Ovary (tissue), 3 donors: ENCODE measurements around the gene FGF5.

Source experiments
- CTCF ChIP-seq, 3 donors: fragments of 450-650 bp in 2 of 3; fragments of 200-600 bp in 1 of 3; IDR thresholded peaks; one replicate each; pipeline versions ENCODE4 v1.5.1 to v1.8.0; 2016 to 2022; ENCODE audit warnings: antibody characterized with exemption in 3 of 3, mild to moderate bottlenecking in 1 of 3
- POLR2A ChIP-seq: fragments of 450-650 bp; IDR thresholded peaks from one replicate; pipeline ENCODE4 v1.6.1; 2017; ENCODE audit warnings: antibody characterized with exemption, mild to moderate bottlenecking, moderate library complexity
- donor health status: DM: no; HTN: no; CAD: no.

GRCh38 chr4:80312124-80312523, 45.7 kb downstream of the FGF5 start:
- TF ChIP-seq POLR2A, result no peak
- TF ChIP-seq CTCF (IDR thresholded peaks at IDR 0.05), result no peak
